Stimulated activated CD8-positive, alpha-beta memory T cell treated with anti-CD3 and anti-CD28 coated beads, Interleukin-4, amount 100 ng/mL, for 48 hours (primary cell): ENCODE data around the gene OCA2.
"Not testable (repeated sequence)": the region's sequence is repeated elsewhere in the genome, so short reads cannot be mapped to it uniquely, and the experiment has no call there.

Source experiments
- DNase-seq: peaks from one replicate; pipeline ENCODE4 v3.0.0-alpha.2; 2020

OCA2 gene

GRCh38 chr15:28098766-28099554, at the start of gene OCA2:
Gene OCA2, minus strand, starts transcription at chr15:28099315. Its CDS starts 17,441 bp downstream, at chr15:28081874.
- DNase-seq = peak; percentile 83

- DNase-seq = no peak
These were observed 48.7 kb upstream of the OCA2 start for GRCh38 chr15:28147801-28148200.

- not testable (repeated sequence) for DNase-seq
These were observed 46.3 kb upstream of the OCA2 start for GRCh38 chr15:28145419-28145818.

- DNase-seq = no peak
These were observed 40.9 kb upstream of the OCA2 start for GRCh38 chr15:28140062-28140461.

DNA sequence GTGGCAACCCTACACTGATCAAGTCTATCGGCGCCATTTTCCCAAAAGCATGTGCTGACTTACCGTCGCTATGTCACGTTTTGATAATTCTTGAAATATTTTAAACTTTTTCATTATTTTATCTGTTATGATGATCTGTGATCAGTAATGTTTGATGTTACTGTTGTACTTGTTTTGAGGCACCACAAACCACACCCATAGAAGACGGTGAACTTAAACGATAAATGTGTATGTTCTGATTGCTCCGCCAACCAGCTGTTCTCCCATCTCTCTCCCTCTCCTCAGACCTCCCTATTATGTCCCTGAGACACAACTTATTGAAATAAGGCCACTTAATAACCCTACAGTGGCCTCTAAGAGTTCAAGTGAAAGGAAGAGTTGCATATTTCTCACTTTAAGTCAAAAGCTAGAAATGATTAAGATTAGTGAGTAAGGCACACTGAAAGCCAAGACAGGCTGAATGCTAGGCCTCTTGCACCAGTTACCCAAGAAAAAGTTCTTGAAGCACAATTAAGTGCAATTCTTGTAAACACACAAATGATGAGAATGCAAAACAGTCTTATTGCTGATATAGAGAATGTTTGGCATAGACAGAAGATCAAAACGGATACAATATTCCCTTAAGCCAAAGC, 38.4 kb upstream of the OCA2 start:
- DNase-seq = not testable (repeated sequence)

GRCh38 chr15:28136236-28136904, 37.3 kb upstream of the OCA2 start:
- not testable (repeated sequence) for DNase-seq

DNA sequence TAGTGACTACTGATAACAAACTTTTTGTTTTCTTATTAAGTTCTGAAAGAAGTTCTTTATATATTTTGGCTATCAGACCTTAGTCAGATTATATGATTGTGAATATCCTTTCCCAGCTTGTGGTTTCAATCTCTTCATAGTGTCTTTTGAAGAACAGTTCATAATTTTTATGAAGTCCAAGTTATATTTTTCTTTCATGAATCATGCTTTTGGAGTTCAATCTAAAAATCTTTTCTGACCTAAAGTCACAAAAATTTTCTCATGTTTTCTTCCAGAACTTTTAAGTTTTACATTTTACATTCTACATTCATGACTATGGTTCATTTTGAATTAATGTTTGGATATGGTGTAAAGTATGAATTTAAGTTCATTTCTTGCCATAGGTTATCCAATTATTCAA, 34.2 kb upstream of the OCA2 start:
- DNase-seq = no peak

GRCh38 chr15:28132524-28133275, 33.6 kb upstream of the OCA2 start:
- no peak for DNase-seq

GRCh38 chr15:28131946-28132345, 32.8 kb upstream of the OCA2 start:
- no peak for DNase-seq

DNA sequence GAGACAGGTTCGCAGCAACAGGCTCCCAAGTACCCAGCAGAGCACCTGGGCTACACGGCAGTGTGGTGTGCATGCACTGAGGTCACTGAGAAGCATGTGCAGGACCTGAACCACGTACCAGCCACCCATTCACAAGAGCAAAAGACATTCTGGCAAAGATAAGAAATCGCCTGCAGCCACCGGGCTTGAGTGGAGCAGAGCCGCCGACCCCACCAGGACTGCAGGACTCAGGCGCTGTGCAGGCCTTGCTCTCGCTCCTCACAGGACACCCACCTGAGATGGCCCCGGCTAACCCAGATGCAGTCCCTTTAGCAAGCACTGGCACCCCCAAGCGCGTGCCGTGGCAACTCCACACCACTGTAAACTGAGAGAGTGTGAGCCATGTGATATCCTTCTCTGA, 32.3 kb upstream of the OCA2 start:
- no peak for DNase-seq

DNA sequence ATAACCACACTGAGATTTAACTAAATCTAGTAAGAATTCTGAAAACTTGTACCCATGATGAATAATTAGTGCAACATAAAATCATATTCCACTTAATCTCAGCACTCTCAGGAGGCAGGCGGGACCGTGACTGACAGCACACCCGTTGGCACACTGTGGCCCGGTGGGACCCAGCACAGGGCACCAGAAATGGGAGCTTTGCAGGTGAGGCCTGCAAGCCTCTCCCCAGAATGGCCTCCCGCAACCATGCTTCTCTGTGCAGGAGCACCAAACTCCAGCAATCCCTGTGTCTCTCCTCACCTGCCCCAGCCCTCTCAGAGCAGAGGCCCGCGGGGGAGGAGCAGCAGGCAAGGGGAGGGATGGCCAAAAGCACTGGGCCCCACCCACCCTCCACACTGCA, 31.5 kb upstream of the OCA2 start:
- DNase-seq = no peak

DNA sequence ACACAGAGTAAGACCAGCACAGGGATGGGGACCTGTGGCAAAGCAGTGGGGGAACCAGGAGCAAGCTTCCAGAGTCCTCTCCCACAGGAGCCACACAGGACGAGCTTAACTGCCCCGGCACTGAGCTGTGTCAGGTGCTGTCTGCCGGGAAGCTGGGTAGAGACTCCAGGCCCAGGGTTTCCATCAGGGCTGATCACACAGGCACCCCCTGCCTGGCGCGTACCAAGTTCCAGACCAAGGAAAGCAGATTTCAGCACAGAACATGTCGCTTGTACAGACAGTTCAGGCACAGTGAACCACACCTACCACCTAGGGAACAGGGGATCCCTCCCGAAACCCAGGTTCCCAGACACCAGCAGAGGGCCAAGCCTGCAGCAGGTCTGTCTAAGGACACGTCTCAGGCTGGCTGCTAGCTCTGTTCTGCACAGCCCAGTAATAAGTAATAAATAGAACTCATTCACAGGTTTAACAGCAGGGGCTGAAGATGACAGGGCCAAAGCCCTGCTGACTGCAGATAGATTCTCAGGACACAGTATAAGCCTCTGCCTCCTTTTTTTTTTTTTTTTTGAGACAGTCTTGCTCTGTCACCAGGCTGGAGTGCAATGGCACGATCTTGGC, 30.2 kb upstream of the OCA2 start:
- DNase-seq = no peak

DNA sequence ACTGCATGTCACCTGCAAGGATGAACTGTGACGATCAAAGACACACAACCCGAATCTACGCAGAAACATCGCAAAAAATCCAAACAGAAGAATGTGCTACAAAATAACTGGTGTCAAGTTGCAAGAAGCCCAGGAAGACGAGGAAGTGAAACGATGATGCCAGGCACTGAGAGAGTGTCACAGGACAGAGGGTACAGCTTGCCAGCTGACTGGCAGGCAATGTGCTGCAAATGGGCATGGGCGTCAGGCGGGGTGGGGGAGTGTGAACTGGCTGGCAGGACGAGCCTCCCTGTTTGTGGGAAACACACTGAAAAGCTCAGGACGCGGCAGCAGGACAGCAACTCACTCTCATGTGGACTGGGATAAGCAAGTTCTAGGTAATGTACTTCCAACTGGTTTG, 28.9 kb upstream of the OCA2 start:
- no peak for DNase-seq

- no peak for DNase-seq
These were observed 27.9 kb upstream of the OCA2 start for GRCh38 chr15:28127036-28127435.

DNA sequence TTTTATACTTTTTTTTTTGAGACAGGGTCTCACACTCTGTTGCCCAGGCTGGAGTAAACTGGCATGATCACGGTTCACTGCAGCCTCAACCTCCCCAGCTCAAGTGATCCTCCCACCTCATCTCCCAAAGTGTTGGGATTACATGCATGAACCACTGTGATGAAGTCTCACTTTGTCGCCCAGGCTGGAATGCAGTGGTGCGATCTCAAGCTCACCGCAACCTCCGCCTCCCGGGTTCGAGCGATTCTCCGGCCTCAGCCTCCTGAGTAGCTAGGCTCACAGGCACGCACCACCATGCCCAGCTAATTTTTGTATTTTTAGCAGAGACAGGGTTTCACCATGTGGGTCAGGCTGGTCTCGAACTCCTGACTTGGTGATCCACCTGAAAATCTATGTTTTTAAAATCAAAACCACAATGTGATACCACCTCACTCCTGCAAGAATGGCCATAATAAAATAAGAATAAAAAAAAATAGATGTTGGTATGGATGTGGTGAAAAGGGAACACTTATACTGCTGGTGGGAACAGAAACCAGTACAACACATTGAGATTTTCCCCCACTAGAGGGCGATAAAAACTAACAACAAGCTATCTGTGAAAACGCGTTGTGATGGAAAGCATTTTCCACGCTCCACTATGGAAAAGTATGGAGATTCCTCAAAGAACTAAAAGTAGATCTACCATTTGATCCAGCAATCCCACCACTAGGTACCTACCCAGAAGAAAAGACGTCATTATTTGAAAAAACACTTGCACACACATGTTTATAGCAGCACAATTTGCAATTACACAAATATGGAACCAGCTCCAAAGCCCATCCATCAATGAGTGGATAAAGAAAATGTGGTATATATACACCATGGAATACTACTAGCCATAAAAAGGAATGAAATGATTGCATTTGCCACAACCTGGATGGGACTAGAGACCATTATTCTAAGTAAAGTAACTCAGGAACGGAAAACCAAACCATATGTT, 26.8 kb upstream of the OCA2 start:
- no peak for DNase-seq

DNA sequence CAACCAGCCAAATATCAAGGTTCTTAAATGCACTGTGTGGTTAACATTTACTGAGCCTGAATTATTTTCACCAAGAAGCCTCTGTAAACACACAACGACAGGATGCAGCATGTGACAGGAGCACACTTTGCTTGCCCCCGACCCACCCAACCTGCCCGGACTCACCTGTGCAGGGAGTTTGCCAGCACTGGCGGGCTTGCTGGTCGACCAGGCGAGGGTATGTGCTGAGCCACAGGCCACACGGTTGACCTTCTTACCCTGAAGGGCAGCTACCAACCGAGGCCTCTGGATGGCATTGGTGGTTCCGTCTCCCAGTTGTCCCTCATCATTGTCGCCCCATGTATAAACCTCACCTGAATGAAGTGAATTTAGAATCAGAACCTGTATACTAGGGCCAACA, 25.7 kb upstream of the OCA2 start:
- DNase-seq = no peak

DNA sequence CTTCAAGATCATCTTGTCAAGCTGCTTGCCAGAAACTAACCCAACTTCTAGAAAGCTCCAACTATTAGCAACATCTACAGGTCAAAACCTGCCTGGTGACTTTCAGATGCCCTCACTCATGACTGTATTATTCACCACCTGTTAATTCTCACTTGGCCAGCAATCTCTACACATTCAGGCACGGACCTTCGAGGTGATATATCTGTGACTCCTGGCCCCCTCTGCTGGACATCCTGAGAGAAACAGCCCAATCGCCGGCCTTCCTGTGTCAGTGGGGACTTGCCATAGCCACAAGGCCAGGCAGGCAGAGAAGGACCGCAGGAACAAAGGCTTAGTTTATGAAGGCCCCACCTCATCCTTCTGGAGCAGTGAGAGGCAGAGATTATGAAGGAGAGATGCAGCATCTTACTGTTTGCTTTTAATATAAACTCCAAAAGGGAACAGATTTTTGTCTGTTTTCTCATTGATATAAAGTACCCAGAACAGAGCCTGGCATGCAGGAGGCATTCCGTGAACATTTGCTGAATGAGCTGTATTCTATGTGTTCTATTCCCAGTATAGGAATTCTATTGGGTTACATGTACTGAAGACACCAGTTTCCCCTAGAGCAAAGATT, 24.4 kb upstream of the OCA2 start:
- peak; percentile 71 for DNase-seq

DNA sequence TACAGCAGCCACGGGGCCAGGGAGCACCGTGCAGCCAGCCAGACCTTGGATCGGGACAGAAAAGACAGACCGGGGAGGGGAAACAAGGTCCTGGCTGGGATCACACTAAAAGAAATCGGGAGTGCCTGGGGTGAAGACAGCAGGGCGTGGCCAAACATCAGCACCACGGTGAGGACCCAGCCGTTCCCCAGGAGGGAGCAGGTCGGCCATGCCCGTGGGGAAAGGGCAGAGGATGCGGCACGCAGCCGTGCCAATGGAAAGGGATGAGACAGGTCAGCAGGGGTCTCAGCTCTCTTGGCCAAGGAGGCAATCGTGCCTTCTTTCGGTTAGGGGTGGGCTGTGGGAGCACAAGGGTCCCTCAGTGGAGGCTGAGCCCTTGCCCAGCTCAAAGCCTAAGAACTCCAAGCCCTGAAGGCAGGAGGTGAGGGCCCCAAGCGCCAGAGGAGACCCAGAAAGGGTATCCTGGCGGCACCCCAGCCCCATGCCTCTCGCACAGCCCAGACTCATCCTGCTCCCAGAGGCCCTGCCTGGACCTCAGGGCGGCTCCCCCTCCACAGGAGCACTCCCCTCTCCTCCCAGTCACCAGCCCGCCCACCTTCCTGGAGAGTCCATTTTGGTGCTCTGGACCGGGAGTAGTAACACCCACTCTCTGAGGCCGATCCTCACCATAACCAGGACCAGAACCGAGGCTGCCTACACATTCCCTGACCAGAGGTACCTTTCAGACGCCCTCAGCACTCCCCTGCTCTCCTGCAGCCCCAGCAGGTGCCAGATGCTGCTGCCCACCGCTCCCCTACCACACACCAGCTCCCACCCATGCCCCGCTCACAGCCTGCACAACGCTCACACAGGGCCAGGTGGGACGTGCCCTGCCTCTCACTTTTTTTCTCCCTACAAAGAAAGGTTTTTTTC, 23.2 kb upstream of the OCA2 start:
- no peak for DNase-seq

DNA sequence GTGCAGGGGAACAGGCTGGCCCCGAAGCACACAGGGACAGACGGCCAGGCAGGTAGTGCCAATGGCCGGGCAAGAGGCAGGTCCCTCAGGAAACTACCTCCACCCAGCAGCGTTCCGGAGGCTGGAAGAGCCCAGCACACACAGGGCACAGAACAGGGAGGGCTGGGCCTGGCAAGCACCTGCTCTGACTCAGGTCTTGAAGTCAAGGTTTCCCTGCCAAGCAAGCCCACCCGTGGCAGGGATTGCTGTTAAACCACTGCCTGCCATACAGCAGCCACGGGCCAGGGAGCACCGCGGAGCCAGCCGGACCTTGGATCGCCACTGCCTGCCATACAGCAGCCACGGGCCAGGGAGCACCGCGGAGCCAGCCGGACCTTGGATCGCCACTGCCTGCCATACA, 22.5 kb upstream of the OCA2 start:
- not testable (repeated sequence) for DNase-seq

DNA sequence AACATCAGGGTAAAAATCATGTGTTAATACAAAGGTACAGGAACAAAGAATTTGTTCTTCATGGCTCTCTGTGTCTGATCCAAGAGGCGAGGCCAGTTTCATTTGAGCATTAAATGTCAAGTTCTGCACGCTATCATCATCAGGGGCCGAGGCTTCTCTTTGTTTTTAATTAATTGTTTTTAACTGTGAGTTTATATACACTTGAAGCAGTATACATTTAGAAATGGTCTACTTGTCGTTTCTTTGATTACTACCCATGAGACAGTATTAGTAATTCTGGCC, 21.2 kb upstream of the OCA2 start:
- no peak for DNase-seq
